Transverse colon (tissue), 3 donors: ENCODE results near the gene SYCE3.

Source experiments
- CTCF ChIP-seq, 5 experiments: fragments of 200-600 bp in 3 of 5; fragments of 450-650 bp in 2 of 5; sonication (generic) in 3 of 5; IDR thresholded peaks; 1 replicate in 2 of 5; 2 replicates in 3 of 5; pipeline ENCODE4 v1.5.1; 2016 to 2017; ENCODE audit warnings: antibody characterized with exemption in 5 of 5, inconsistent platforms in 3 of 5, mild to moderate bottlenecking in 2 of 5, moderate library complexity in 1 of 5
- EP300 ChIP-seq: sonication (generic); formaldehyde crosslinking; IDR thresholded peaks from one replicate; pipeline ENCODE4 v1.6.1; 2017; ENCODE audit warnings: antibody characterized with exemption, low read depth

DNA sequence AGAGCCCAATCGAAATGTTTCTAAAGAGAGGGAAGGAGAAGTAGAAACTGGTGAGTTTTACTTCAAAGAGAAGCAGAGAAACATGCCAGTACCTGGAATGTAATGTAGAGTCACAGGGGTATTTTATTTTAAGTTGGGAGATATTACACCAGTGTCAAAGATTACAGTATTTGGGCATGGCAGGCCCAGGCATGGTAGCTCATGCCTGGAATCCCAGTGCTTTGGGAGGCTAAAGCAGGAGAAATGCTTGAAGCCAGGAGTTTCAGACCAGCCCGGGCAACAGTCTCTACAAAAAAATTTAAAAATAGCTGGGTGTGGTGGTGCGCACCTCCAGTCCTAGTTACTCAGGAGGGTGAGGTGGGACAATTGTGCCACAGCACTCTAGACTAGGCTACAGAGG, 2.7 kb downstream of the SYCE3 start:
- TF ChIP-seq CTCF (IDR thresholded peaks at IDR 0.05): no peak
- no peak for TF ChIP-seq EP300
